GM19328 (cell line): Measurements from ENCODE around the gene FEM1B.

Experiments used
- ATAC-seq: cut with Tn5 transposase; IDR thresholded peaks from one replicate; pipeline ENCODE4 v1.9.1; 2021; ENCODE audit warnings: mild to moderate bottlenecking, moderate library complexity; ENCODE audit not compliant: unreplicated experiment

The FEM1B gene

GRCh38 chr15:68305420-68305871 lies 27.9 kb downstream of the FEM1B start:
- no peak for ATAC-seq

DNA sequence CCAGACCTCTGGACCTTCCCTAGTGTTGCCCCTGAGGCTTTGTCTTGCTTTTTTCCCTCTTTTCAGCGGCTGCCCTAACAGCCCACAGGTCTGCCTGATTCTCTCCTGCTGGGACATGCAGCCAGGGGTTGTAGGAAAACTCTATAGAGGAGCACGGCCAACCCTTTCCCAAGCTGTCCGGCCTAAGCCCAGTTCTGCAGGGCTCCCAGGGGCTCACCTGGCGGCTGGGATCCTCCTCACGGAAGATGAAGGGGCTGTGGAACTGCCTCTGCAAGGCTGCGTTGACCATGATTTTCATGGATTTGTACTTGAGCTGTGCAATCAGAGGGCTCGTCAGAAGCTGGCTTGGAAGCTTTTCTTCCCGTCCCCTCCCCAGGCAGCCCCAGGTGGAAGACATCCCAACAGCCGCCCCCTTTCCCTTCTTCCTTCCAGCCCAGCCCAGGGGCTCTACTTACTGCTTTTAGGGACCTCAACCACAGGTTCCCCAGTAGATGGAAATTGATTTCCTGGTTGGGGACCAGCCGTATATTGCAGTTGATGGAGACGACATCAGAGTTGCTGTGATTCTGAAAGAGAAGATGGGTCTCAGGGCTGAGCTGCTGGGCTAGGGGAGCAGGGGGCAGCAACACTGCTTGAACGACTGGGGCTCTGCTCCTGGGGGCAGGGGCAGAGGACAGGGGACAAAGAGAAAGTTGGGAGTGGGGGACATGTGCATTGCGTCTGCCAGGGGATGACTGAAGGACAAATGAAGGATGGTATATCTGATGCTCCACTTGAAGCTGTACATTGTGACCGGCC lies 29.8 kb downstream of the FEM1B start:
- ATAC-seq: no peak

GRCh38 chr15:68309024-68309423 lies 31.5 kb downstream of the FEM1B start:
- no peak for ATAC-seq

DNA sequence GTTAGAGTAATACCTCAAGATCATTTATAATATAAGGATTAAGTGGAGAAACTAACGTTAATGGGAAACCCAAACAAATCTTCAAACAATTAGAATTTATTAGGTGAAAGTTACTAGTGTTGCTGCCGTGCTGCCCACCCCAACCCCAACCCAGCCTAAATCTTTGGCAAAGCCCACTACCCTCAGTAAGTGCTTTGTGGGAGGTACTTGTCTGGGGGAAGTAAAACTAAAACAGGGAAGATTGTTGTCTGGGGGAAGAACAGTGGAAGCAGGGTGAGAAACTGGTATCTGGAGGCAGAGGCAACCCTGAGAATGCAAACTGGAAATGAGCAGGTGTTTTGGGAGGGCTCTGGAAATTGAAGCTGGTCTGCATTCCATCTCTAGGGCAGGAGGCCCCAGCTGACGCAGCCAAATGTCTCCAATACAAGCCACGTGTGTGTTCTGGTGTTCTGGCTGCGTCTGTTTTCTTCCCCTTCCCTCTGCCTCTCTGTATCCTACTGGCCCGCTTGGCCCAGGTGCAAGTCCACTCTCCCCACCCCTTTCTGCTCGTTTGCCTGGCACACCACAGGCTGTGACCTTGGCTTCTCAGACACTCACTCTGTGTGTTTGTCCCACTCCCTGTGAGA lies 32.7 kb downstream of the FEM1B start:
- ATAC-seq: no peak

DNA sequence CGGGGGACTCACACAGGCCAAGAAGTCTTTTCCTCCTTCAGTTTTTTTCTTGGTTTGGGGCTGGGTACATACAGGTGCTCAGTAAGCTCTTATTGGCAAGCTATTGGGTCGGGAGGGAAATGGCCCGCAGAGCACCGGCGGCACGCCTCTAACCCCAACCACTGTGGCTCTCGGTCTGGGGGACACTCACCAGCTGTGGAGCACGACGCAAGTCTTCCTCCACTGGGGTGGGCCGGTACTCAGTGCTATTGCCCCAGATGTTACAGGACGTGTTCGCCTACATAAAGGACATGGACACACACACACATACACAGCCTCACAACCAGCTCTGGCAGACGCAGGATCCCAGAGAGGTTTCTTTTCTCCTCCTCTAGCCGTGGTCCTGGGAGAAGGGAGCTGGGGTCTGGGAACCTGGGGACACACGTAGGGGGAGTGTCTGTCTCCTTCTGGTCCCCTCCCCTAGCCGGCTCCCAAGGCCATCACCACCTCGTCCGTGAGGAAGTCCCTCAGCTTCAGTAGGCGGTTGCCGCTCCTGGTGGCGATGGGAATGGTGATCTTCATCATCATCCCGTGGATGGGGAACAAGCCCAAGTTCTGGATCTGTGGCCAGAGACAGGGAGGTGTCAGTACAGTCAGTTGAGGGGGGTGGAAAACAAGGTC lies 33.4 kb downstream of the FEM1B start:
- no peak for ATAC-seq

GRCh38 chr15:68311464-68311835 lies 33.9 kb downstream of the FEM1B start:
- ATAC-seq: no peak

GRCh38 chr15:68311859-68312557 lies 34.5 kb downstream of the FEM1B start:
- ATAC-seq: no peak

- ATAC-seq: no peak
Measured at GRCh38 chr15:68312701-68313204, 35.2 kb downstream of the FEM1B start.

GRCh38 chr15:68313501-68314410 lies 36.2 kb downstream of the FEM1B start:
- no peak for ATAC-seq

GRCh38 chr15:68314563-68314962 lies 37.0 kb downstream of the FEM1B start:
- no peak for ATAC-seq

DNA sequence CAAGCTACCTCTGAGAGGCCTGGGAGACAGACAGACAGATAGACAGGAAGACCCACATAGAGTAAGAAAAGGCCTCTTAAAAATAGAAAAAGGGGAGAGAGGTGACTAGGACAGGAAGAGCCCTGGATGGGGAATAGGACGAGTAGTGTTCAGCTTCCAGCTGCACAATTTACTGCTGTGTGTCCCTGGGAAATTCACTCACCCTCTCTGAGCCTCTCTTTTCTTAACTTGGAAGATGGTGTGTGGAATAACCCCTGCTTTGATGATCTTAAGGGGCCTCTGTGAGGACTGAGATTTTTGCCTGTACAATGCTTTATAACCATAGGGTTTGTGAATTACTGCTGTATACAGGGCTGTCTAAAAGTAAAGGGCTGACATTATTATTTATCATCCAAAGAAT lies 37.5 kb downstream of the FEM1B start:
- ATAC-seq: no peak

DNA sequence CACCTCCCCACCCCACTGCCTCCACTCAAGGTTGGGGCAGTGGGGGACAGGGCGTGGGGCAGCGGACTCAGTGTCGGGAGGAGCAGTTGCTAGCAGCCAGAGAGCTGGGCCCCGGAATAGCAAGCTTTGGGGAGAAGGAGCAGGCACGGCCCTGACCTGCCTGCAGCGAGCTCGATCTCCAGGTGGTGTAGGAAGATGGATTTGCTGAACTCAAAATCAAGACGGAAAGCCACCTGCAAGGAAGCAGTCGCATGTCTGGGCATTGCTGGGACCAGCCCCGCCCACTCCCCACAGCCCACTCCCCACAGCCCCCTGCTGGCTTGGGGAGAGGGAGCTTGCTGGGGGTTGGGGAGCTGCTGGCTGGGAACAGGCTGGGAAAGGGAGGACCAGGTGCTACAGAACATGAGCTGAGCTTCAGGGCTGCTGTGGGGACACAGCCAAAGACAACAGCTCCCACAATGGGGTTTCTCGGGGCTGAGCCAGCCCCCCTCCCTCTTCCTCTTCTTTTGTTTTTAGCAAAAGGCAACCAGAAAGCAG lies 38.0 kb downstream of the FEM1B start:
- no peak for ATAC-seq

GRCh38 chr15:68316061-68316804 lies 38.7 kb downstream of the FEM1B start:
- no peak for ATAC-seq

DNA sequence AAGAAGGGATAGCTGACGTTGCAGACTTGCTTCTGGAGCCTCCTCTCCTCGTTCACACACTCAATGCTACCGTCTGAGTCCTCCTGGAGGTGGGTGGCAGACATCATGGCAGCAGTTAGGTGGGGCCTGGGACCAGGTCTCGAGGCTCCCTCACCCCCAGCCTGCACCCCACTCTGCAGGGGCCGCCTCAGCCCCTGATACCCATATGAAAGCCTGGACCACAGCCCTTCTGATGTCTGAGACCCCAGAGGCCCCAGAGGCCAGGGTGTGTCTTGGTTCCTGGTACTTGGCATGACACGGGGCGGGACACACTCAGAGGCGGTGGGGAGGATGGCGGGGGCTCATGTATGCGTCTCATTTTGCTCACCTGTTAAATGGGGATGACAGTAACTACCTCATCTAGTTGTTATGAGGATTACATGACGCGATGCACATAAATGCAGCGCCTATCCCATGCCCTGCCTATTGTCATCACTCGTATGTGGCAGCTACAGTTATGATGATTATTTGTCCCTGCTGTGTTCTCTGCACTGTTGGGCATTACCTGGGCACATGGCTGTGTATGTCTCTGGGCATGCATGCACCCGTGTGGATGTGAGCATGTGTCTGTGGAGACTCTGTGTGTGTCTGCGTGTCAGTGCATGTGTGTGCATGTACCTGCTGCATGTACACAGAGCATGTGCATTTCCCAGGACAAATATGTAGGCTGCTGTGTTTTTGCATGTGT lies 39.9 kb downstream of the FEM1B start:
- ATAC-seq: no peak

- ATAC-seq: no peak
Measured at GRCh38 chr15:68318008-68318835, 40.7 kb downstream of the FEM1B start.

GRCh38 chr15:68318931-68319909 lies 41.7 kb downstream of the FEM1B start:
- ATAC-seq: no peak
